AG10803 (cell line): ENCODE data around the gene PLPP3.
"Not testable (repeated sequence)": the region's sequence is repeated elsewhere in the genome, so short reads cannot be mapped to it uniquely, and the experiment has no call there.

Experiments used
- DNase-seq: peaks from one replicate; pipeline ENCODE4 v3.0.0; 2010; ENCODE audit warnings: low read depth
- H3K4me3 ChIP-seq: 2 replicates; pipeline ENCODE4 v1.5.1; 2011; ENCODE audit warnings: mild to moderate bottlenecking, low read length, control low read depth
- TF ChIP-seq, protein P1 (sequence below): conservative IDR thresholded peaks from 2 replicates; pipeline ENCODE4 v1.5.1; 2011; ENCODE audit warnings: mild to moderate bottlenecking, low read length, control low read depth, inconsistent platforms

Gene PLPP3

GRCh38 chr1:56578963-56579875 lies at the start of gene PLPP3:
TSS of gene PLPP3 (minus strand) at chr1:56579563. CDS start at chr1:56579016, 547 bp downstream.
- TF ChIP-seq, protein P1, sequence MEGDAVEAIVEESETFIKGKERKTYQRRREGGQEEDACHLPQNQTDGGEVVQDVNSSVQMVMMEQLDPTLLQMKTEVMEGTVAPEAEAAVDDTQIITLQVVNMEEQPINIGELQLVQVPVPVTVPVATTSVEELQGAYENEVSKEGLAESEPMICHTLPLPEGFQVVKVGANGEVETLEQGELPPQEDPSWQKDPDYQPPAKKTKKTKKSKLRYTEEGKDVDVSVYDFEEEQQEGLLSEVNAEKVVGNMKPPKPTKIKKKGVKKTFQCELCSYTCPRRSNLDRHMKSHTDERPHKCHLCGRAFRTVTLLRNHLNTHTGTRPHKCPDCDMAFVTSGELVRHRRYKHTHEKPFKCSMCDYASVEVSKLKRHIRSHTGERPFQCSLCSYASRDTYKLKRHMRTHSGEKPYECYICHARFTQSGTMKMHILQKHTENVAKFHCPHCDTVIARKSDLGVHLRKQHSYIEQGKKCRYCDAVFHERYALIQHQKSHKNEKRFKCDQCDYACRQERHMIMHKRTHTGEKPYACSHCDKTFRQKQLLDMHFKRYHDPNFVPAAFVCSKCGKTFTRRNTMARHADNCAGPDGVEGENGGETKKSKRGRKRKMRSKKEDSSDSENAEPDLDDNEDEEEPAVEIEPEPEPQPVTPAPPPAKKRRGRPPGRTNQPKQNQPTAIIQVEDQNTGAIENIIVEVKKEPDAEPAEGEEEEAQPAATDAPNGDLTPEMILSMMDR, result peak; percentile 61
- peak; percentile 99 for DNase-seq
- peak within 1 kb of the TSS; percentile 95 for H3K4me3 ChIP-seq

DNA sequence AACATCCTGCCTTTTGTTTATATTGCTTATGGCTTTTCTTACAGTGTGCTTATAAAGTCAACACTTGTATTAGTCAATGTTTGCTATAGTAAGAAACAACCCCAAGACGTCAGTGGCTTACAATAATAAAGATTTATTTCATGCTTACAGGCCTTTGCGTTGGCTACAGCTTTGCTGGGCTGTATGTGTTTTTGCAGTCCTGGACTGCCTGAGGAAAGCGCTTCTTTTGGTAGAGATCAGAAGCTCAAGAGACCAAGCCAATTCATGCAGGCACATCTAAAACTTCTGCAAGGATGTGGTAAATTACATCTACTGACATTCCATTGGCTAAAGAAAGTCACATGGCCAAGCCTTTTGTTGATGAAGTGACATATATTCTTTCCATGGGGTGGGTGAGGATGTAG lies 48.3 kb upstream of the PLPP3 start:
- TF ChIP-seq, protein P1, result no peak
- DNase-seq, result no peak
- no peak overlapping the region for H3K4me3 ChIP-seq

- TF ChIP-seq, protein P1, result no peak
- DNase-seq, result peak; percentile 43
- H3K4me3 ChIP-seq, result no peak overlapping the region
These were observed 47.8 kb upstream of the PLPP3 start for GRCh38 chr1:56627019-56627635.

DNA sequence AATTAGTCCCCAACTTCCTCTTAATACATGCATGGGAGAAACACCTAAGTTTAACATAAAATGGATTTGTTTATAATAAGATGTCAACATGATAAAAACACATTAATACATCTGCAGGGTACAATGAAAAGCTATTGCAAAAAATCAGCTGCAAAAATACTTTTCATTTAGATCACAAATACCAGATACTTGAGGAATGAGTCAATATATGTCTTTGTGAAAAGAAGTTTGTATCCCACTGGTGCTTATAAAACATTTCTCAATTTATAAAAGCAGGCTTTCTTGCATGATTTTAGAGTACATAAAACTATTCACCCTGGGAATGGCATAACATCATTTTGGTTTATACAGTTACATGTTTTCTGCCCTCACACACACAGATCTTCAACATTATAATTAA lies 47.2 kb upstream of the PLPP3 start:
- H3K4me3 ChIP-seq, result no peak overlapping the region
- TF ChIP-seq, protein P1, result no peak
- DNase-seq, result peak; percentile 70

GRCh38 chr1:56625819-56626440 lies 46.6 kb upstream of the PLPP3 start:
- TF ChIP-seq, protein P1, result no peak
- no peak overlapping the region for H3K4me3 ChIP-seq
- DNase-seq, result no peak

DNA sequence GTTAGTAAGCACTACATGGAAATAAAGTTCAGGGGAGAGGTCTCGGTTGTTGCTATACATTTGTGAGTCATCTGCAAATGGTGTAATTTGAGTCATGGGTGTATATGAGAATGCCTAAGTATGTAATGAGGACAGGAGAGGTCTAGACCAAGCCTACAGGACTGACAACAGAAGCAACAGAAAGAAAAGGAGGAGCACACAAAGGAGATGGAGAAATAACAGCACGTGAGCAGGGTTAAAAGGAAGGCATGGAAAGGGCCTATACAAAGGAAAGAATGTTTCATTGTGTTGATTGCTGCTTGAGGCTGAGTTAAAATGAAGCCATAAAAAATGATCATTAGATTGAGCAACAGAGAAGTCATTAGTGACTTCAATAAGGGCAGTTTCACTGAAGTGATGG lies 37.8 kb upstream of the PLPP3 start:
- no peak overlapping the region for H3K4me3 ChIP-seq
- no peak for DNase-seq
- TF ChIP-seq, protein P1, result no peak

DNA sequence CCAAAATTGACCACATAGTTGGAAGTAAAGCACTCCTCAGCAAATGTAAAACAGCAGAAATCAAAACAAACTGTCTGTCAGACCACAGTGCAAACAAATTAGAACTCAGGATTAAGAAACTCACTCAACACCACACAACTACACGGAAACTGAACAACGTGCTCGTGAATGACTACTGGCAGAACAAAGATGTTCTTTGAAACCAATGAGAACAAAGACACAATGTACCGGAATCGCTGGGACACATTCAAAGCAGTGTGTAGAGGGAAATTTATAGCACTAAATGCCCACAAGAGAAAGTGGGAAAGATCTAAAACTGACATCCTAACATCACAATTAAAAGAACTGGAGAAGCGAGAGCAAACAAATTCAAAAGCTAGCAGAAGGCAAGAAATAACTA lies 31.4 kb upstream of the PLPP3 start:
- H3K4me3 ChIP-seq, DNase-seq: not testable (repeated sequence)

DNA sequence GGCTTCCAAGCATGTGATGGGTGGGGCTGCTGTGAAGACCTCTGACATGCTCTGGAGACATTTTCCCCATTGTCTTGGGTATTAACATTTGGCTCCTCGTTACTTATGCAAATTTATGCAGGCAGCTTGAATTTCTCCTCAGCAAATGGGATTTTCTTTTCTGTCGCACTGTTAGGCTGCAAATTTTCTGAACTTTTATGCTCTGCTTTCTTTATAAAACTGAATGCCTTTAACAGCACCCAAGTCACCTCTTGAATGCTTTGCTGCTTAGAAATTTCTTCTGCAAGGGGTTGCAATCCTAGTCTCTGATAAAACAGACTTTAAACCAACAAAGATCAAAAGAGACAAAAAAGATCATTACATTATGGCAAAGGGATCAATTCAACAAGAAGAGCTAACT lies 30.7 kb upstream of the PLPP3 start:
- DNase-seq, H3K4me3 ChIP-seq: not testable (repeated sequence)

DNA sequence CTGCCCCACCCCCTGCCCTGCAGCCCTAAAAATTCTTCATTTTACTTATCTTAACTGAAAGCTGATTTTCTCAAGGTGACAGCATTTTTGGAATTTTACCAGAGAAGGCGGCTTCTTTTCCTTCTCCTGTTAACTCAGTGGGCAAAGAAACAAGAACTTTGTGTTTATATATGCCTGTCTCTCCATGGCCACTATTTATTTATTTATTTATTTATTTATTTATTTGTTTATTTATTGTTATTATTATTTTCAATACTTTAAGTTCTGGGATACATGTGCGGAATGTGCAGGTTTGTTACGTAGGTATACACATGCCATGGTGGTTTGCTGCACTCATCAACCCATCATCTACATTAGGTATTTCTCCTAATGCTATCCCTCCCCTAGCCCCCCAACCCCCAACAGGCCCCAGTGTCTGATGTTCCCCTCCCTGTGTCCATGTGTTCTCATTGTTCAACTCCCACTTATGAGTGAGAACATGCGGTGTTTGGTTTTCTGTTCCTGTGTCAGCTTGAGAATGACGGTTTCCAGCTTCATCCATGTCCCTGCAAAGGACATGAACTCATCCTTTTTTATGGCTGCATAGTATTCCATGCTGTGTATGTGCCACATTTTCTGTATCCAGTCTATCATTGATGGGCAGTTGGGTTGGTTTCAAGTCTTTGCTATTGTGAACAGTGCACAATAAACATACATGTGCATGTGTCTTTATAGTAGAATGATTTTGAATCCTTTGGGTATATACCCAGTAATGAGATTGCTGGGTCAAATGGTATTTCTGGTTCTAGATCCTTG lies 16.2 kb upstream of the PLPP3 start:
- DNase-seq, result not testable (repeated sequence)

More for the DNA sequence above, 16.2 kb upstream of the PLPP3 start:
- H3K4me3 ChIP-seq, result not testable (repeated sequence)
